ENCODE results near the gene THOP1. TPM values are rescaled to one million over a fixed set of nuclear protein-coding genes. Genes with fewer than 3 reads are reported as not detected.

THOP1 gene
- total and polyA plus RNA-seq, 7 donors: 46.0 to 92.2 (median 59.0) TPM

DNA sequence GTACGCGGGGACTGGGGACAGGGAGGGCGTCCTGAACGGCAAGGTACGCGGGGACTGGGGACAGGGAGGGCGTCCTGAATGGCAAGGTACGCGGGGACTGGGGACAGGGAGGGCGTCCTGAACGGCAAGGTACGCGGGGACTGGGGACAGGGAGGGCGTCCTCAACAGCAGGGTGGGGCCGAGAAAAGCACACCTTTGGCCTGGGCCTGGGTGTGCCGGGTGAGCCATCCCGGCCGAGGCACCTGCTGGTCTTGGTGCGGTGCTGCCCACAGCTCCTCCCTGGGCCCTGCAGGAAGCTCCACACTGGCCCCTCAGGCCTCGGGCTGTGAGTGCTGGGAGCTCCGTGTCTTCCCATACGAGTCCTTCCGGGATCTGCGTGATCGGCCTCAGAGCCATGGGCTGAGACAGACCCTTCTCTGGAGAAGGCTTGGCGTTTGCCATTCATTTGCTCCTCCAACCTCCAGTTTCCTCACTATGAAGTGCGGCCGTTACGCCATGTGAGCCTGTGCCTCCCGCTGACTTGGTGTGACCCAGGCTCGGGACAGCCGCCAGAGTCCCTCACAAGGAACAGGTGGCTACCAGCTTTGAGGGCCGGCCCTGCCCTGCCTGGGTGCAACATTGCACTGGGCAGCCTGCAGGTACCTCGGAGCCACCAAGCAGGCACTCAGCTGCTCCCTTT, 26.6 kb downstream of the THOP1 start:
- H3K27ac ChIP-seq: no peak overlapping the region
- no peak for TF ChIP-seq CTCF (IDR thresholded peaks at IDR 0.05)
- intact Hi-C loops (cut with DNase I): no loop called here
- ATAC-seq (peak; percentile 15 to 82 (median 72)), DNase-seq (no peak)
- no peaks in the 10 kb centered on the region for H3K4me1 ChIP-seq
- WGBS, 3 donors: 72 to 80% (median 76%) methylated on average over 25 to 34 of the region's 34 CpGs
- H3K9me3 ChIP-seq: no peaks in the 10 kb centered on the region
- no peaks in the 10 kb centered on the region for H3K27me3 ChIP-seq (ENCODE audit: insufficient read depth in 3 of 3, low read length in 2 of 3)
- H3K4me3 ChIP-seq: no peak overlapping the region
- peaks cover 0 to 52% of the 10 kb centered on the region in 2 donors for H3K36me3 ChIP-seq (ENCODE audit: insufficient read depth in 1 of 2, low read depth in 1 of 2)

DNA sequence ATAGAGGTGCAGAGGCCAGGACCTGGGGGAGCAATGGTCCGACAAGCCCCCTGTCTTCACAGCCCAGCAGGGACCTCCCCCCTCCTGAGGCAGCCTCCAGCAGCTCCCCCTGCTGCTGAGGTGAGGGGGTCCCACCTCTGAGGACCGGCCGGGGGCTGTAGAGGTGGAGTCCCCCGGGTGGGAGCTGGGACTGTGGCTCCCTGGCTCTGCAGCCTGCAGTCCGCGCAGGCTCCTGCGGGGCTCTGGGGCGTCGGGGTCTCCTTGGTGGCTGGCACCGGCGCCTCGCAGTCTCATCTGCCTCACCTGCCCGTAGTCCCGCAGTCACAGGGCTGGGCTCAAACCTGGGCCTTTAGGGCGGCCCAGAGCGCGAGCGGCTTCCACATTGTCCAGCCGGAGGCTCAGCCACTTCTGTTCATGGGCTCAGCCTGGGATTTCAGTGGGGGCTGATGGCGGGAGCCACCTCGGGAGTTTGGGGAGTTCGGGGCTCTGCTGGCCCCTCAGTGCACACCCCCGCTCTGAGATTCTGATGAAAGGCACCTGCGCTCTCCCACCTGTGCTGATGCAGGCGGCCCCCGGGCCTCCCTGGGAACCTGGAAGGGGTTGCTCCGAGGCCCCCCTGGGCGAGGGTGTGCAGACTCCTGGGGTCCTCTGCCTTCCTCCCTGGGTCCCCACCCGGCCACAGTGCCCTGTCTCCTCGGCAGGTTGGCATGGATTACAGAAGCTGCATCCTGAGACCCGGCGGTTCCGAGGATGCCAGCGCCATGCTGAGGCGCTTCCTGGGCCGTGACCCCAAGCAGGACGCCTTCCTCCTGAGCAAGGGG, 27.3 kb downstream of the THOP1 start:
- no peak for DNase-seq
- H3K4me3 ChIP-seq: no peak overlapping the region
- 92 to 93% (median 93%) methylated on average over 34 to 37 of the region's 37 CpGs for WGBS, 3 donors
- H3K36me3 ChIP-seq (ENCODE audit: insufficient read depth in 1 of 2, low read depth in 1 of 2): peaks cover 0 to 47% of the 10 kb centered on the region in 2 donors
- no peak overlapping the region for H3K27ac ChIP-seq
- no peak for TF ChIP-seq CTCF (IDR thresholded peaks at IDR 0.05)
- H3K9me3 ChIP-seq: no peaks in the 10 kb centered on the region
- H3K27me3 ChIP-seq (ENCODE audit: insufficient read depth in 3 of 3, low read length in 2 of 3): no peaks in the 10 kb centered on the region
- intact Hi-C loops (cut with DNase I): no loop called here
- peak in 1 of 4 donors; percentile 5 for ATAC-seq
- H3K4me1 ChIP-seq: no peaks in the 10 kb centered on the region

- Histone ChIP-seq H3K9me3 (no peaks in the 10 kb centered on the region), H3K4me3 (no peak overlapping the region), H3K27ac (no peak overlapping the region), H3K36me3 (ENCODE audit: insufficient read depth in 1 of 2, low read depth in 1 of 2) (peaks cover 0 to 38% of the 10 kb centered on the region in 2 donors), H3K4me1 (no peaks in the 10 kb centered on the region), H3K27me3 (ENCODE audit: insufficient read depth in 3 of 3, low read length in 2 of 3) (no peaks in the 10 kb centered on the region)
- ATAC-seq (no peak), DNase-seq (no peak)
- intact Hi-C loops (cut with DNase I): no loop called here
- 82 to 85% (median 83%) methylated on average over 31 to 35 of the region's 35 CpGs for whole genome bisulfite sequencing, 3 donors
- TF ChIP-seq CTCF (IDR thresholded peaks at IDR 0.05): no peak
Observed at GRCh38 chr19:2813235-2814160, 28.2 kb downstream of the THOP1 start.

GRCh38 chr19:2814426-2814825, 29.1 kb downstream of the THOP1 start:
- Histone ChIP-seq H3K4me1 (no peaks in the 10 kb centered on the region), H3K4me3 (no peak overlapping the region), H3K27ac (no peak overlapping the region), H3K27me3 (ENCODE audit: insufficient read depth in 3 of 3, low read length in 2 of 3) (no peaks in the 10 kb centered on the region), H3K9me3 (no peaks in the 10 kb centered on the region), H3K36me3 (ENCODE audit: insufficient read depth in 1 of 2, low read depth in 1 of 2) (peaks cover 0 to 29% of the 10 kb centered on the region in 2 donors)
- WGBS, 3 donors: 59 to 70% (median 68%) methylated on average over 11 of the region's 11 CpGs
- intact Hi-C loops (cut with DNase I): no loop called here
- DNase-seq: no peak
- TF ChIP-seq CTCF (IDR thresholded peaks at IDR 0.05): no peak
- ATAC-seq: peak in 1 of 4 donors; percentile 12
